WTC11 (cell line): ENCODE measurements around the gene FGD5. TPM values are rescaled to one million over a fixed set of nuclear protein-coding genes. Genes with fewer than 3 reads are reported as not detected.

Experiments used
- ATAC-seq: fragments of 200-7000 bp; cut with Tn5 transposase; 2 replicates; pipeline ENCODE4 v1.10.0; 2021; ENCODE audit warnings: mild to moderate bottlenecking, moderate library complexity
- CTCF ChIA-PET: fragments of 300-600 bp; sonication (Branson Sonifier 250); formaldehyde crosslinking; loops from one replicate; lab custom pipeline; 2021; ENCODE audit warnings: antibody characterized with exemption; lab: Charles Lee
- POLR2A ChIA-PET: fragments of 350-600 bp; sonication (Branson Sonifier 250); formaldehyde crosslinking; loops from one replicate; lab custom pipeline; 2021; ENCODE audit warnings: antibody characterized with exemption; lab: Charles Lee
- DNase-seq: peaks from one replicate; pipeline ENCODE4 v3.0.0; 2021; ENCODE audit warnings: low spot score
- H3K27ac Mint-ChIP-seq: 2 replicates; pipeline ENCODE4 v1.8.0; 2021; ENCODE audit warnings: mixed read lengths
- H3K27me3 Mint-ChIP-seq: 2 replicates; pipeline ENCODE4 v1.8.0; 2021; ENCODE audit warnings: low read depth, mild to moderate bottlenecking, moderate library complexity, mixed read lengths
- H3K36me3 Mint-ChIP-seq: 2 replicates; pipeline ENCODE4 v1.8.0; 2021; ENCODE audit warnings: mixed read lengths
- H3K4me1 Mint-ChIP-seq: 2 replicates; pipeline ENCODE4 v1.8.0; 2022; ENCODE audit warnings: mixed read lengths
- H3K4me3 Mint-ChIP-seq: 2 replicates; pipeline ENCODE4 v1.8.0; 2021; ENCODE audit warnings: mild to moderate bottlenecking, moderate library complexity, mixed read lengths
- H3K9me3 Mint-ChIP-seq: 2 replicates; pipeline ENCODE4 v1.8.0; 2021; ENCODE audit warnings: mixed read lengths
- CREM ChIP-seq: sonication (generic); formaldehyde crosslinking; IDR thresholded peaks from 2 replicates; pipeline ENCODE4 v1.8.1; 2022; ENCODE audit warnings: mild to moderate bottlenecking, missing genetic modification reagents, moderate library complexity
- E2F1 ChIP-seq: sonication (generic); formaldehyde crosslinking; IDR thresholded peaks from 2 replicates; pipeline ENCODE4 v1.8.0; 2022; ENCODE audit warnings: mild to moderate bottlenecking, missing genetic modification reagents
- E2F5 ChIP-seq: sonication (generic); formaldehyde crosslinking; IDR thresholded peaks from 2 replicates; pipeline ENCODE4 v1.8.1; 2022; ENCODE audit warnings: mild to moderate bottlenecking, moderate library complexity, missing genetic modification reagents
- GTF2I ChIP-seq: fragments of 250-450 bp; sonication (Bioruptor Pico); conservative IDR thresholded peaks from 2 replicates; pipeline ENCODE4 v1.4.0; 2021; ENCODE audit warnings: mild to moderate bottlenecking
- JAZF1 ChIP-seq: fragments of 250-450 bp; sonication (Bioruptor Pico); IDR thresholded peaks from 2 replicates; pipeline ENCODE4 v1.9.0; 2021; ENCODE audit warnings: moderate library complexity, mild to moderate bottlenecking, inconsistent platforms
- NFE2L1 ChIP-seq: sonication (generic); formaldehyde crosslinking; IDR thresholded peaks from 2 replicates; pipeline ENCODE4 v1.8.1; 2023; ENCODE audit warnings: missing genetic modification reagents
- NR1H2 ChIP-seq: sonication (generic); formaldehyde crosslinking; IDR thresholded peaks from 2 replicates; pipeline ENCODE4 v1.9.0; 2021; ENCODE audit warnings: mild to moderate bottlenecking, moderate library complexity, missing genetic modification reagents
- NR3C1 ChIP-seq: sonication (generic); formaldehyde crosslinking; conservative IDR thresholded peaks from 2 replicates; pipeline ENCODE4 v1.8.1; 2023; ENCODE audit warnings: low read depth, mild to moderate bottlenecking, missing genetic modification reagents
- RELA ChIP-seq: sonication (generic); formaldehyde crosslinking; IDR thresholded peaks from 2 replicates; pipeline ENCODE4 v1.8.1; 2022; ENCODE audit warnings: missing genetic modification reagents, mild to moderate bottlenecking, borderline replicate concordance
- SMAD4 ChIP-seq: sonication (generic); formaldehyde crosslinking; IDR thresholded peaks from 2 replicates; pipeline ENCODE4 v1.8.0; 2022; ENCODE audit warnings: mild to moderate bottlenecking, missing genetic modification reagents
- SOX15 ChIP-seq: fragments of 250-450 bp; sonication (Bioruptor Pico); IDR thresholded peaks from 2 replicates; pipeline ENCODE4 v1.9.0; 2021; ENCODE audit warnings: mild to moderate bottlenecking
- TCF7 ChIP-seq: sonication (generic); formaldehyde crosslinking; IDR thresholded peaks from 2 replicates; pipeline ENCODE4 v1.8.0; 2022; ENCODE audit warnings: mild to moderate bottlenecking, low read depth, missing genetic modification reagents, moderate library complexity
- ZBTB21 ChIP-seq: sonication (generic); formaldehyde crosslinking; IDR thresholded peaks from 2 replicates; pipeline ENCODE4 v1.8.1; 2023; ENCODE audit warnings: mild to moderate bottlenecking, missing genetic modification reagents, borderline replicate concordance
- ZBTB43 ChIP-seq: sonication (generic); formaldehyde crosslinking; IDR thresholded peaks from 2 replicates; pipeline ENCODE4 v1.8.1; 2023; ENCODE audit warnings: mild to moderate bottlenecking, missing genetic modification reagents
- ZNF263 ChIP-seq: sonication (generic); formaldehyde crosslinking; IDR thresholded peaks from 2 replicates; pipeline ENCODE4 v1.8.1; 2022; ENCODE audit warnings: low read depth, mild to moderate bottlenecking, moderate library complexity, missing genetic modification reagents
- ZNF425 ChIP-seq: fragments of 250-450 bp; sonication (Bioruptor Pico); conservative IDR thresholded peaks from 2 replicates; pipeline ENCODE4 v1.9.0; 2021; ENCODE audit warnings: mild to moderate bottlenecking
- total RNA-seq: library from RNA; stranded (reverse); gene quantifications from 3 replicates; pipeline ENCODE4 v1.2.3, GENCODE V29; 2021
- TF ChIP-seq, protein P1 (sequence below): sonication (generic); formaldehyde crosslinking; IDR thresholded peaks from 2 replicates; pipeline ENCODE4 v1.8.1; 2022; ENCODE audit warnings: missing genetic modification reagents, borderline replicate concordance
- TF ChIP-seq, protein P2 (sequence below): sonication (generic); formaldehyde crosslinking; IDR thresholded peaks from 2 replicates; pipeline ENCODE4 v1.8.0; 2022; ENCODE audit warnings: missing genetic modification reagents
- TF ChIP-seq, protein P3 (sequence below): fragments of 250-450 bp; sonication (Bioruptor Pico); IDR thresholded peaks from 2 replicates; pipeline ENCODE4 v1.9.0; 2021; ENCODE audit warnings: mild to moderate bottlenecking

FGD5 gene
- total RNA-seq, 1 experiment from 2014 or later, result 18.3 TPM

DNA sequence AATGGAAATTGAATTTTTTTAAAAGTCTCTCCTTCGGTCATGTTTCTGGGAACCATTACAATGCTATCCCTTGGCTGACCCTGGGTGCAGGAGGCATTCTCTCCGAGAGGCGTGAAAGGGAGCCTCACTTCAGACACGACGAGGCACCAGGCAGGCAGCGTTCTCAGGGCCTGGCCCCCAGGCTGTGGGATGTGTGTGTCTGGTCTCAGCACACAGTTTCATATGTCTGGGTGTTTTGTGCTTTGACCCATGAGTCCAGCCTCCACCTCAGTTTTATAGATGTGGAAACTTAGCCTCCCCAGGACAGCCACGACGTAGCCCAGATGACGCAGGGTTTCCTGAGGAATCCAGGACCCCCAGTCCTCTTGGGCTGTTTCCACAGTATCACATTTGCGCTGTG lies 34.0 kb downstream of the FGD5 start (continued):
- TF ChIP-seq E2F1, result no peak
- TF ChIP-seq NR1H2 (CRISPR knock-in tag), result no peak

DNA sequence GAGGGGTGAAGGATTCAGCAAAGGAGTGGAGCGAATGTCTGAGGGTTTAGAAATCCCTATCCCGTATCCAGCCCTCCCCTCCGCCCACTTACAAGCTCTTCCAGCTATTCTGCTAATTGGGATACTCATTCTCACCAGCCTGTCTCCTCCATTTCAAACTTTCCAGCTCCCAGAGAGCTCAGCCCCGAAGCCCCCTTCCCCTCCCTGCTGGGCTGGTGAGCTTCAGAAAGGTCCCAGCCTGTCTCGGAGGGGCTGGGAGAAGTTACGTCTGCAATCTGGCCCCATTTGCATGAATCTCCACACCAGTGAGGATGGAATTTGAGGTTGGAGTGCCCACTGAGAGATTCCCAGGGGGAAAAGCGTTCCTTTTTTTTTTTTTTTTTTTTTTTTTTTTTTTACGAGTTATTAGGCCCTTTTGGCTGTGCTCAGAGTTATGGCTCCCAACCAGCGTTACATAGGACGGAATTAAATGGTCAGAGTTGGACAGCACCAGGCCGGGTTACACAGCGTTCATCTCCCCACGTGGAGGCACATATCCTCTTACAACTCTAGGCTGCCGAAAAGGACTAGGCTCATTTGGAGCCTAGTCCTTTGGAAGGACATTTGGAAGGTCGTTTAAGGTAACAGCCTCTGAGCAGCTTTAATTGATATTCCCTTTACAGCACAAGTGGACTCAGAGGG lies 34.6 kb downstream of the FGD5 start:
- H3K9me3 Mint-ChIP-seq, result peaks cover 10% of the 10 kb centered on the region
- no peak overlapping the region for H3K4me3 Mint-ChIP-seq
- ATAC-seq, result peak; percentile 46
- ChIA-PET POLR2A (interaction anchor here (0.7 kb wide), 1 partner anchor 240 kb away, joined by 11 read pairs; no protein-coding TSS in a partner anchor), CTCF (interaction anchor here (1.0 to 1.4 kb wide), 3 partner anchors 60 to 72 kb away, joined by 3 to 5 read pairs (median 3); no protein-coding TSS in a partner anchor)
- H3K27me3 Mint-ChIP-seq, result no peaks in the 10 kb centered on the region; the same call in 1 of the 2 replicates
- no peak for DNase-seq
- TF ChIP-seq, protein P1, sequence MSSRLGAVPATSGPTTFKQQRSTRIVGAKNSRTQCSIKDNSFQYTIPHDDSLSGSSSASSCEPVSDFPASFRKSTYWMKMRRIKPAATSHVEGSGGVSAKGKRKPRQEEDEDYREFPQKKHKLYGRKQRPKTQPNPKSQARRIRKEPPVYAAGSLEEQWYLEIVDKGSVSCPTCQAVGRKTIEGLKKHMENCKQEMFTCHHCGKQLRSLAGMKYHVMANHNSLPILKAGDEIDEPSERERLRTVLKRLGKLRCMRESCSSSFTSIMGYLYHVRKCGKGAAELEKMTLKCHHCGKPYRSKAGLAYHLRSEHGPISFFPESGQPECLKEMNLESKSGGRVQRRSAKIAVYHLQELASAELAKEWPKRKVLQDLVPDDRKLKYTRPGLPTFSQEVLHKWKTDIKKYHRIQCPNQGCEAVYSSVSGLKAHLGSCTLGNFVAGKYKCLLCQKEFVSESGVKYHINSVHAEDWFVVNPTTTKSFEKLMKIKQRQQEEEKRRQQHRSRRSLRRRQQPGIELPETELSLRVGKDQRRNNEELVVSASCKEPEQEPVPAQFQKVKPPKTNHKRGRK (CRISPR knock-in tag), result no peak
- TF ChIP-seq NR3C1 (CRISPR knock-in tag), result no peak
- no peak for TF ChIP-seq CREM (CRISPR knock-in tag)
- peak overlapping the region; percentile 71 for H3K27ac Mint-ChIP-seq
- no peaks in the 10 kb centered on the region for H3K36me3 Mint-ChIP-seq
- peaks cover 28% of the 10 kb centered on the region for H3K4me1 Mint-ChIP-seq

GRCh38 chr3:14857506-14857905 lies 38.7 kb downstream of the FGD5 start:
- POLR2A ChIA-PET, result no interaction called here
- CTCF ChIA-PET, result interaction anchor here (0.7 to 3.7 kb wide), 7 partner anchors 10 to 77 kb away, joined by 3 to 15 read pairs (median 4); no protein-coding TSS in a partner anchor
- H3K27ac Mint-ChIP-seq, result no peak overlapping the region
- H3K4me3 Mint-ChIP-seq, result no peak overlapping the region
- no peak for DNase-seq
- peak; percentile 71 for ATAC-seq
- peaks cover 6% of the 10 kb centered on the region; the same call in 1 of the 2 replicates for H3K9me3 Mint-ChIP-seq
- H3K36me3 Mint-ChIP-seq, result no peaks in the 10 kb centered on the region
- no peaks in the 10 kb centered on the region; the same call in 1 of the 2 replicates for H3K27me3 Mint-ChIP-seq
- H3K4me1 Mint-ChIP-seq, result peaks cover 24% of the 10 kb centered on the region
- no peak for TF ChIP-seq RELA (CRISPR knock-in tag)
- TF ChIP-seq, protein P2, sequence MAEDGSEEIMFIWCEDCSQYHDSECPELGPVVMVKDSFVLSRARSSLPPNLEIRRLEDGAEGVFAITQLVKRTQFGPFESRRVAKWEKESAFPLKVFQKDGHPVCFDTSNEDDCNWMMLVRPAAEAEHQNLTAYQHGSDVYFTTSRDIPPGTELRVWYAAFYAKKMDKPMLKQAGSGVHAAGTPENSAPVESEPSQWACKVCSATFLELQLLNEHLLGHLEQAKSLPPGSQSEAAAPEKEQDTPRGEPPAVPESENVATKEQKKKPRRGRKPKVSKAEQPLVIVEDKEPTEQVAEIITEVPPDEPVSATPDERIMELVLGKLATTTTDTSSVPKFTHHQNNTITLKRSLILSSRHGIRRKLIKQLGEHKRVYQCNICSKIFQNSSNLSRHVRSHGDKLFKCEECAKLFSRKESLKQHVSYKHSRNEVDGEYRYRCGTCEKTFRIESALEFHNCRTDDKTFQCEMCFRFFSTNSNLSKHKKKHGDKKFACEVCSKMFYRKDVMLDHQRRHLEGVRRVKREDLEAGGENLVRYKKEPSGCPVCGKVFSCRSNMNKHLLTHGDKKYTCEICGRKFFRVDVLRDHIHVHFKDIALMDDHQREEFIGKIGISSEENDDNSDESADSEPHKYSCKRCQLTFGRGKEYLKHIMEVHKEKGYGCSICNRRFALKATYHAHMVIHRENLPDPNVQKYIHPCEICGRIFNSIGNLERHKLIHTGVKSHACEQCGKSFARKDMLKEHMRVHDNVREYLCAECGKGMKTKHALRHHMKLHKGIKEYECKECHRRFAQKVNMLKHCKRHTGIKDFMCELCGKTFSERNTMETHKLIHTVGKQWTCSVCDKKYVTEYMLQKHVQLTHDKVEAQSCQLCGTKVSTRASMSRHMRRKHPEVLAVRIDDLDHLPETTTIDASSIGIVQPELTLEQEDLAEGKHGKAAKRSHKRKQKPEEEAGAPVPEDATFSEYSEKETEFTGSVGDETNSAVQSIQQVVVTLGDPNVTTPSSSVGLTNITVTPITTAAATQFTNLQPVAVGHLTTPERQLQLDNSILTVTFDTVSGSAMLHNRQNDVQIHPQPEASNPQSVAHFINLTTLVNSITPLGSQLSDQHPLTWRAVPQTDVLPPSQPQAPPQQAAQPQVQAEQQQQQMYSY (CRISPR knock-in tag), result no peak
- no peak for TF ChIP-seq E2F5 (CRISPR knock-in tag)
- no peak for TF ChIP-seq TCF7 (CRISPR knock-in tag)
- TF ChIP-seq ZBTB21 (CRISPR knock-in tag), result no peak
- TF ChIP-seq, protein P1 (CRISPR knock-in tag), result no peak
- TF ChIP-seq ZNF263 (CRISPR knock-in tag), result no peak
- TF ChIP-seq JAZF1 (CRISPR knock-in tag), result no peak
- no peak for TF ChIP-seq NFE2L1 (CRISPR knock-in tag)
- TF ChIP-seq GTF2I, result no peak
- no peak for TF ChIP-seq SMAD4 (CRISPR knock-in tag)
- TF ChIP-seq, protein P3, sequence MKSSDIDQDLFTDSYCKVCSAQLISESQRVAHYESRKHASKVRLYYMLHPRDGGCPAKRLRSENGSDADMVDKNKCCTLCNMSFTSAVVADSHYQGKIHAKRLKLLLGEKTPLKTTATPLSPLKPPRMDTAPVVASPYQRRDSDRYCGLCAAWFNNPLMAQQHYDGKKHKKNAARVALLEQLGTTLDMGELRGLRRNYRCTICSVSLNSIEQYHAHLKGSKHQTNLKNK (CRISPR knock-in tag), result no peak
- TF ChIP-seq SOX15 (CRISPR knock-in tag), result no peak
- TF ChIP-seq ZNF425 (CRISPR knock-in tag), result no peak
- TF ChIP-seq ZBTB43 (CRISPR knock-in tag), result no peak
